RWPE1 (cell line): ENCODE data around the gene HHLA2.

Experiments
- CTCF ChIA-PET: fragments of 350-600 bp; sonication (Branson Sonifier 250); formaldehyde crosslinking; extraction: SDS; loops from one replicate; lab custom pipeline; 2021; lab: Yijun Ruan, JAX
- POLR2A ChIA-PET: fragments of 400-600 bp; formaldehyde crosslinking; extraction: SDS; loops from one replicate; lab custom pipeline; 2020; ENCODE audit warnings: antibody characterized with exemption; ENCODE audit not compliant: low non-redundant PET; lab: Yijun Ruan, JAX
- DNase-seq: peaks from one replicate; pipeline ENCODE4 v3.0.0; 2012; ENCODE audit warnings: low spot score
- H3K27ac ChIP-seq: fragments of 450-650 bp; 2 replicates; pipeline ENCODE4 v1.5.1; 2017
- CTCF ChIP-seq: fragments of 450-650 bp; conservative IDR thresholded peaks from 2 replicates; pipeline ENCODE4 v1.5.1; 2017; ENCODE audit warnings: low read depth, mild to moderate bottlenecking

Gene HHLA2

DNA sequence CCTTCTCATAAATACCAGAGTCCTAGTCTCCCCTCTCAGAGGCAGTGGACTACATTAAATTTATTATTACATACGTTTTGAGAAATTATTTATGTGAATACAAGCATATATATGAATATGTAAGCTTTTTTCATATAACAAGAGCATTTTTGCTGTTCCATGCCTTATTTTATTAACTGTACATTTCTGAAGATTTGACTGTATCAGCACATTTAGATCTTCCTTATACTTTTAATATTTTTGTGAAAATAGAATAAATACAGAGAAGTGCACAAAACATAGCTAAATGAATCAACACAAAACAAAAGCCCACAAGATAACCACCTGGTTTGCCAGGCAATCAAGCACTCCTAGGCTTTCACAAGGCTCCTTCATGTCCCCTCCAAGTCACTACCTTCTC lies 27.8 kb downstream of the HHLA2 start:
- POLR2A ChIA-PET: no interaction called here
- no peak for DNase-seq
- no peak for TF ChIP-seq CTCF
- no peak overlapping the region for H3K27ac ChIP-seq
- CTCF ChIA-PET: no interaction called here

- TF ChIP-seq CTCF: no peak
- no peak overlapping the region for H3K27ac ChIP-seq
- ChIA-PET CTCF (no interaction called here), POLR2A (no interaction called here)
- DNase-seq: no peak
Observed at GRCh38 chr3:108327168-108327567, 30.8 kb downstream of the HHLA2 start.

- POLR2A ChIA-PET: no interaction called here
- CTCF ChIA-PET: interaction anchor here (0.6 kb wide), 1 partner anchor 149 kb away, joined by 3 read pairs; no protein-coding TSS in a partner anchor
- no peak for DNase-seq
- no peak for TF ChIP-seq CTCF
- H3K27ac ChIP-seq: no peak overlapping the region
Observed at GRCh38 chr3:108328821-108329486, 32.6 kb downstream of the HHLA2 start.

GRCh38 chr3:108329508-108329907 lies 33.2 kb downstream of the HHLA2 start:
- TF ChIP-seq CTCF: no peak
- ChIA-PET CTCF (no interaction called here), POLR2A (no interaction called here)
- no peak for DNase-seq
- H3K27ac ChIP-seq: no peak overlapping the region

DNA sequence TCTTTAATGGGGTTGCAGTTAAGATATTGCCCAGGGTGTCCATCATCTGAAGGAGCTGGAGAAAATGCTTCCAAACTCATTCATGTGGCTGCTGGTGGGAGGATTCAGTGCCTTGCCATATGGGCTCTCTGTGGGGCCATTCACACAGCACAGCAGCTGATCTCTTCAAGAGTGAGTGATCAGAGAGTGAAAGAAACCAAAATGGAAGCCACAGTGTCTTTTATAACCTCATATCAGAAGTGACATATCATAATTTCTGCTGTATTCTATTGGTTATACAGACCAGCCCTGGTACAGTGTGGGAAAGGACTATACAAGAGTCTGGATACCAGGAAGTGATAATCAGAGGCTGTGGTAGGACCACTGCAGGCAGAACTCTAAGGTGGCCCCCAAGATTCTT lies 33.6 kb downstream of the HHLA2 start:
- POLR2A ChIA-PET: no interaction called here
- CTCF ChIA-PET: no interaction called here
- TF ChIP-seq CTCF: no peak
- H3K27ac ChIP-seq: no peak overlapping the region
- DNase-seq: no peak

DNA sequence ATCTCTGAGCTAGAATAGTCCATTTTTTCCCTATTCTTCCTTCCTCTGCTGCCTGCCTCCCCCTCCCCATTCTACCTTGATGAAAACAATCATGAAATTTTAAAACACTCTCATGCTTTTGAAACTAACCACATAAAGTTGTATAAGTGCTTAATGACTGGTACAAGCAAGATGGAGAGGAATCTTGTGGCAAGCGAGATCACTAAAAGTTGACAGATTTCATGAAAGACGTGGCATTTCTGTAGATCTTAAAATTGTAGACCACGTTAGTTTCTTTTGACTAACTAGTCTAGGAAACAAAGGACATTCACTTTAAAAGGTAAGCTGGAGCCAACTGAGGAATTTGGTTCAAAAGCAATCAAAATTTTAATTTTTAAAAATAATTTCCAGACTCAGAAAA lies 35.4 kb downstream of the HHLA2 start:
- CTCF ChIA-PET: no interaction called here
- DNase-seq: no peak
- POLR2A ChIA-PET: no interaction called here
- H3K27ac ChIP-seq: no peak overlapping the region
- TF ChIP-seq CTCF: no peak
